Common myeloid progenitor, CD34-positive (primary cell): ENCODE results near the gene ZNF22.

Experiments used
- CTCF ChIA-PET: fragments of 350-600 bp; sonication (Branson Sonifier 250); formaldehyde crosslinking; loops from one replicate; lab custom pipeline; 2021; ENCODE audit warnings: antibody characterized with exemption; lab: Charles Lee
- POLR2A ChIA-PET: fragments of 350-600 bp; sonication (Branson Sonifier 250); formaldehyde crosslinking; loops from one replicate; lab custom pipeline; 2021; ENCODE audit warnings: antibody characterized with exemption; lab: Charles Lee
- DNase-seq, 3 donors: peaks; one replicate each; pipeline versions ENCODE4 v3.0.0 to v3.0.0-alpha.2; 2013
- H3K27ac ChIP-seq, 2 experiments: 1 replicate in 1 of 2; 2 replicates in 1 of 2; pipeline ENCODE4 v1.7.0; 2013; ENCODE audit warnings: inconsistent platforms in 2 of 2, low read length in 2 of 2, mild to moderate bottlenecking in 2 of 2, low read depth in 1 of 2, moderate library complexity in 1 of 2; ENCODE audit not compliant: severe bottlenecking in 2 of 2, insufficient read depth in 1 of 2, poor library complexity in 1 of 2
- H3K27me3 ChIP-seq, 5 experiments: replicated peaks in 2 of 5; 1 replicate in 3 of 5; 2 replicates in 2 of 5; pipeline versions ENCODE4 v1.6.1 to v1.7.0; 2013; ENCODE audit warnings: low read length in 4 of 5, mild to moderate bottlenecking in 2 of 5, moderate library complexity in 2 of 5, inconsistent platforms in 1 of 5; ENCODE audit not compliant: insufficient read depth in 5 of 5, control insufficient read depth in 4 of 5
- H3K36me3 ChIP-seq, 4 experiments: 1 replicate in 2 of 4; 2 replicates in 2 of 4; pipeline versions ENCODE4 v1.6.1 to v1.7.0; 2013; ENCODE audit warnings: low read length in 3 of 4, control low read depth in 1 of 4, mild to moderate bottlenecking in 1 of 4; ENCODE audit not compliant: control insufficient read depth in 4 of 4, insufficient read depth in 4 of 4
- H3K4me1 ChIP-seq, 4 experiments: 1 replicate in 3 of 4; 2 replicates in 1 of 4; pipeline versions ENCODE4 v1.6.1 to v1.7.1; 2013; ENCODE audit warnings: low read length in 3 of 4, mild to moderate bottlenecking in 3 of 4, control low read depth in 1 of 4, inconsistent platforms in 1 of 4, moderate library complexity in 1 of 4; ENCODE audit not compliant: control insufficient read depth in 4 of 4, insufficient read depth in 4 of 4; ENCODE audit errors: control extremely low read depth in 1 of 4
- H3K4me3 ChIP-seq, 7 experiments: 1 replicate in 4 of 7; 2 replicates in 3 of 7; pipeline versions ENCODE4 v1.5.1 to v1.7.0; 2013; ENCODE audit warnings: mild to moderate bottlenecking in 7 of 7, low read length in 6 of 7, moderate library complexity in 6 of 7, inconsistent platforms in 2 of 7, low read depth in 2 of 7, control low read depth in 1 of 7; ENCODE audit not compliant: insufficient read depth in 4 of 7, control insufficient read depth in 1 of 7; ENCODE audit errors: extremely low read depth in 1 of 7
- H3K9me3 ChIP-seq, 5 experiments: 1 replicate in 4 of 5; 2 replicates in 1 of 5; pipeline versions ENCODE4 v1.6.1 to v1.7.1; 2013; ENCODE audit warnings: low read length in 4 of 5, mild to moderate bottlenecking in 2 of 5, inconsistent platforms in 1 of 5, low read depth in 1 of 5, moderate library complexity in 1 of 5; ENCODE audit not compliant: control insufficient read depth in 4 of 5, insufficient read depth in 2 of 5; ENCODE audit errors: control extremely low read depth in 1 of 5
- WGBS: methylation state at CpG from one replicate; pipeline ENCODE4 v1.1.5; 2013; ENCODE audit not compliant: insufficient coverage; 5-methylcytosine and 5-hydroxymethylcytosine counted together

Gene ZNF22

DNA sequence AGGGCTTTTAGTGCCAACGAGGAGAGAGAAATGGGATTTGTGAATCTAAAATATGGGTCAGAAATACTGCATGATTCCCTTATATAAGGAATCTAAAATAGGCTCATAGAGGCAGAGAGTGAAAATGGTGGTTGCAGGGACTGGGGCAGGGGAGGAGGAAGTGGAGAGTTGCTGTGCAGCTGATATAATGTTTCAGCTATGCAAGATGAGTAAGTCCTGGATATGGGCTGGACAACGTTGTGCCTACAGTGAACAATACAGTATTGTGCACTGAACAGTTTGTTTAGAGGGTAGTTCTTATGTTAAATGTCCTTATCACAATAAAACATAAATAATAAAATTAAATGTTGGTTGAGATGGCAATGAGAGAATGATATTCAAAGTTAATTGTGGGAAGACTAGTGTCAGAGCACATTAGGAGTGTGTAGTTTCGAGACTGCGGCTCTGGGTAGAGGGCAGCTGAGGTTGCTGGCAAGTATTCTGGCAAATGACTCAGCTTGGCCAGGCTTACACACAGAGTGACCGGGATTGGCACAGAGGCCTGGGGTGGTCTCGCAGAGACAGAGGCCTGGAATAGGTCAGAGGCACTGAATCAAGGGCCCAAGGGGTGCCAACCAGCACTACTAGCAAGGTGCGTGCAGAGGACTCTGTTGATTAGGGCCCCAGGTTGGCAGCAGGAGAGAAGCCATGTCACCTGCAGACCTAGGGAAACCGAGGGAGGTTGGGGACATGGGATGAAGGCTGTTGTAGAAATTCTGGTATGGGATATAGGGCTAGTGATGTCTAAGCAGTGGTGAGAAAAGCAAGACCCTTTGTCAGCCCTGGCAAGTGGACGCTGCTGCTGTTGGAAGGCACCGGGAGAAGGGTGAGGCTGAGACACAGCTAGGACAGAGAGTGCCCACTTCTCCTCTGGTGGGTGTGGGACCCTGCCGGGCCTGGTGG lies 19.3 kb upstream of the ZNF22 start:
- Histone ChIP-seq H3K4me1 (peaks cover 0 to 65% (median 59%) of the 10 kb centered on the region in 4 experiments), H3K27me3 (no peaks in the 10 kb centered on the region), H3K9me3 (no peaks in the 10 kb centered on the region), H3K36me3 (peaks cover 0 to 14% (median 0%) of the 10 kb centered on the region in 4 experiments), H3K4me3 (no peak overlapping the region), H3K27ac (no peak overlapping the region)
- peak in 2 of 3 donors; percentile 49 to 60 for DNase-seq
- ChIA-PET CTCF (interaction anchor here (1.0 to 5.3 kb wide), 10 partner anchors 7 to 49 kb away, joined by 3 to 44 read pairs (median 5); no protein-coding TSS in a partner anchor), POLR2A (interaction anchor here (1.4 kb wide), 1 partner anchor 14 kb away, joined by 4 read pairs; no protein-coding TSS in a partner anchor)
- 95% methylated on average over 8 of the region's 11 CpGs for WGBS

GRCh38 chr10:44982114-44982460 lies 18.6 kb upstream of the ZNF22 start:
- Histone ChIP-seq H3K9me3 (no peaks in the 10 kb centered on the region), H3K4me3 (no peak overlapping the region), H3K27me3 (no peaks in the 10 kb centered on the region), H3K36me3 (peaks cover 0 to 8% (median 0%) of the 10 kb centered on the region in 4 experiments), H3K27ac (no peak overlapping the region), H3K4me1 (peaks cover 0 to 64% (median 55%) of the 10 kb centered on the region in 4 experiments)
- POLR2A ChIA-PET, result no interaction called here
- WGBS, result 87% methylated on average over 4 of the region's 9 CpGs
- DNase-seq, result no peak
- CTCF ChIA-PET, result interaction anchor here (1.7 to 5.3 kb wide), 2 partner anchors 10 to 49 kb away, joined by 5 to 44 read pairs; no protein-coding TSS in a partner anchor

- no peak for DNase-seq
- Histone ChIP-seq H3K36me3 (peaks cover 0 to 4% (median 0%) of the 10 kb centered on the region in 4 experiments), H3K4me3 (no peak overlapping the region), H3K4me1 (peaks cover 0 to 59% (median 51%) of the 10 kb centered on the region in 4 experiments), H3K9me3 (no peaks in the 10 kb centered on the region), H3K27ac (no peak overlapping the region), H3K27me3 (no peaks in the 10 kb centered on the region)
- ChIA-PET POLR2A (no interaction called here), CTCF (interaction anchor here (1.7 to 5.3 kb wide), 2 partner anchors 9 to 50 kb away, joined by 5 to 44 read pairs; no protein-coding TSS in a partner anchor)
- 89% methylated on average over 9 of the region's 9 CpGs for WGBS
These were observed 18.2 kb upstream of the ZNF22 start for GRCh38 chr10:44982496-44982895.

GRCh38 chr10:44983066-44983894 lies 17.4 kb upstream of the ZNF22 start:
- 98% methylated on average over 11 of the region's 13 CpGs for WGBS
- Histone ChIP-seq H3K9me3 (no peaks in the 10 kb centered on the region), H3K27ac (no peak overlapping the region)

DNA sequence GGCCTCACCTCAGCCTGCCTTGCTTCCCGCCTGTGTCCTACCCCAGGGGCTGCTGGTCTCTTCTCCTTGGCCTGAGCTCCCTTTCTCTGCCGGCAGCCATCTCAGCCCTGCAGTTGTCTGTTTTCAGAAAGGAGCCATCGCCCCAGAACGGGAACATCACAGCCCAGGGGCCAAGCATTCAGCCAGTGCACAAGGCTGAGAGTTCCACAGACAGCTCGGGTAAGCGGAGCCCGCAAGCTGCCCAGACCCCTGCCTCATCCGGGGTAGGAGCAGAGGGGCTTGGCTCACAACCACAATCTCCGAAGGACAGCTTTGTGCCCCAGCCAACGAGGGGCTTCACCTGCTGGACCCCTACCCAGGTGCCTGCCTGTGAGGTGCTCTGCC lies 16.8 kb upstream of the ZNF22 start:
- no peak overlapping the region for H3K4me3 ChIP-seq
- WGBS, result 94% methylated on average over 9 of the region's 10 CpGs
- POLR2A ChIA-PET, result no interaction called here

More at GRCh38 chr10:44983066-44983894, 17.4 kb upstream of the ZNF22 start:
- H3K27me3 ChIP-seq, result no peaks in the 10 kb centered on the region
- H3K4me1 ChIP-seq, result peaks cover 0 to 52% (median 44%) of the 10 kb centered on the region in 4 experiments
- ChIA-PET CTCF (interaction anchor here (1.0 to 5.3 kb wide), 4 partner anchors 8 to 51 kb away, joined by 3 to 44 read pairs (median 4); no protein-coding TSS in a partner anchor), POLR2A (no interaction called here)
- H3K4me3 ChIP-seq, result no peak overlapping the region
- H3K36me3 ChIP-seq, result no peaks in the 10 kb centered on the region
- no peak for DNase-seq

DNA sequence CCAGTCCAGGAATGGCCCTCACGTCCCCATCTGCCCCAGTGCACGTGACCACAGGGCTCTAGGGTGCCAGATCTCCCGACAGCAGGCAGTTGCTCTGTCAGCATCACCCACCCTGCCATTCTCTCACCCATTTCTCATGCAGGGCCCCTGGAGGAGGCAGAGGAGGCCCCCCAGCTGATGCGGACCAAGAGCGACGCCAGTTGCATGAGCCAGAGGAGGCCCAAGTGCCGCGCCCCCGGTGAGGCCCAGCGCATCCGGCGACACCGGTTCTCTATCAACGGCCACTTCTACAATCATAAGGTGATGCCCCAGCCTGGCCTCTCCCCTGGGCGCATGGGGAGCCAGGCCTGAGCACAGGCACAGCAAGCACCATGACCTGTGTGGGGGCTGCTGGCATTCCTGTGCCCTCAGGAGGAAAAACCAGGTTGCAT lies 16.0 kb upstream of the ZNF22 start:
- H3K4me1 ChIP-seq, result peaks cover 0 to 40% (median 30%) of the 10 kb centered on the region in 4 experiments
- CTCF ChIA-PET, result interaction anchor here (1.8 kb wide), 1 partner anchor 11 kb away, joined by 4 read pairs; no protein-coding TSS in a partner anchor
- WGBS, result 99% methylated on average over 12 of the region's 15 CpGs
- DNase-seq, result no peak
- H3K9me3 ChIP-seq, result no peaks in the 10 kb centered on the region
- no peaks in the 10 kb centered on the region for H3K36me3 ChIP-seq
- POLR2A ChIA-PET, result no interaction called here
- no peaks in the 10 kb centered on the region for H3K27me3 ChIP-seq
- no peak overlapping the region for H3K4me3 ChIP-seq
- H3K27ac ChIP-seq, result no peak overlapping the region

More for the DNA sequence above, 16.8 kb upstream of the ZNF22 start:
- CTCF ChIA-PET, result interaction anchor here (1.0 to 1.8 kb wide), 2 partner anchors 12 to 20 kb away, joined by 3 to 4 read pairs; no protein-coding TSS in a partner anchor
- H3K9me3 ChIP-seq, result no peaks in the 10 kb centered on the region
- no peaks in the 10 kb centered on the region for H3K36me3 ChIP-seq
- H3K27me3 ChIP-seq, result no peaks in the 10 kb centered on the region
- DNase-seq, result no peak
- no peak overlapping the region for H3K27ac ChIP-seq
- H3K4me1 ChIP-seq, result peaks cover 0 to 46% (median 38%) of the 10 kb centered on the region in 4 experiments
